ENCODE measurements around the gene ZAP70. TPM values are rescaled to one million over a fixed set of nuclear protein-coding genes. Genes with fewer than 3 reads are reported as not detected.

Gene ZAP70
- polyA plus RNA-seq, 2 of the 4 experiments (the other 2 are of a cell fraction) = 0.10 TPM; not detected in 1

GRCh38 chr2:97730245-97730644, 16.9 kb downstream of the ZAP70 start:
- POLR2A ChIA-PET = no interaction called here
- DNase-seq (ENCODE audit: low read depth in 1 of 2, low spot score in 1 of 2) (no peak), FAIRE-seq (no peak), ATAC-seq (no peak)
- Histone ChIP-seq H3K4me1 (peaks cover 3% of the 10 kb centered on the region; the same call in 1 of the 3 replicates), H3K4me3 (no peak overlapping the region), H3K4me2 (no peak overlapping the region), H3K9me3 (peaks cover 5% of the 10 kb centered on the region; the same call in 2 of the 3 replicates), H3K27ac (no peak overlapping the region)
- CTCF ChIA-PET = interaction anchor here (1.3 to 2.2 kb wide), 5 partner anchors 9 to 30 kb away, joined by 3 to 18 read pairs (median 4); no protein-coding TSS in a partner anchor
- TF ChIP-seq NR3C1 (IDR thresholded peaks at IDR 0.05) (no peak), ZNF302 (CRISPR knock-in tag; IDR thresholded peaks at IDR 0.05) (no peak), EHMT2 (IDR thresholded peaks at IDR 0.05; ENCODE audit: low read depth) (no peak), BHLHE40 (IDR thresholded peaks at IDR 0.05; ENCODE audit: low read depth, low read length) (no peak), FOXS1 (CRISPR knock-in tag; IDR thresholded peaks at IDR 0.05) (no peak), MAX (IDR thresholded peaks at IDR 0.05) (no peak), HOXA7 (CRISPR knock-in tag; IDR thresholded peaks at IDR 0.05) (no peak), KDM1A (IDR thresholded peaks at IDR 0.05; ENCODE audit: low read depth) (no peak)
- 32% methylated on average over 1 of the region's 1 CpG for WGBS (ENCODE audit: missing lambda C conversion rate)

- TF ChIP-seq CBX2 (IDR thresholded peaks at IDR 0.05; ENCODE audit: borderline replicate concordance, low read depth) (no peak), PBX3 (IDR thresholded peaks at IDR 0.05) (no peak), RARB (CRISPR knock-in tag; IDR thresholded peaks at IDR 0.05) (no peak), HOXB13 (CRISPR knock-in tag; IDR thresholded peaks at IDR 0.05; ENCODE audit: low read depth) (no peak), EP300 (IDR thresholded peaks at IDR 0.05) (no peak), NPAS2 (CRISPR knock-in tag; IDR thresholded peaks at IDR 0.05; ENCODE audit: borderline replicate concordance) (no peak), REST (IDR thresholded peaks at IDR 0.05) (no peak), KDM1A (IDR thresholded peaks at IDR 0.05; ENCODE audit: low read depth) (no peak), ELK1 (IDR thresholded peaks at IDR 0.05; ENCODE audit: low read depth, low read length) (no peak), ZFP36 (IDR thresholded peaks at IDR 0.05; ENCODE audit: borderline replicate concordance, partially characterized antibody) (no peak)
- CTCF ChIA-PET = interaction anchor here (0.6 to 2.2 kb wide), 2 partner anchors 8 to 771 kb away, joined by 4 to 18 read pairs; no protein-coding TSS in a partner anchor
- 62% methylated on average over 10 of the region's 12 CpGs for WGBS (ENCODE audit: missing lambda C conversion rate)
- ATAC-seq = no peak
- Histone ChIP-seq H3K4me2 (no peak overlapping the region), H3K27ac (no peak overlapping the region), H3K4me3 (no peak overlapping the region), H3K9me3 (peaks cover 5% of the 10 kb centered on the region; the same call in 2 of the 3 replicates), H3K4me1 (peaks cover 3% of the 10 kb centered on the region; the same call in 1 of the 3 replicates)
- no peak for FAIRE-seq
- no peak for DNase-seq (ENCODE audit: low read depth in 1 of 2, low spot score in 1 of 2)
- POLR2A ChIA-PET = no interaction called here
Measured at GRCh38 chr2:97731274-97732020, 18.1 kb downstream of the ZAP70 start.

Measured in A549 (cell line).